HG02610 (cell line): ENCODE measurements around the gene CD200R1.
"Not testable (repeated sequence)": the region's sequence is repeated elsewhere in the genome, so short reads cannot be mapped to it uniquely, and the experiment has no call there.

Experiments
- ATAC-seq: cut with Tn5 transposase; IDR thresholded peaks from one replicate; pipeline ENCODE4 v1.9.1; 2021; ENCODE audit warnings: mild to moderate bottlenecking, moderate library complexity; ENCODE audit not compliant: unreplicated experiment

Gene CD200R1

DNA sequence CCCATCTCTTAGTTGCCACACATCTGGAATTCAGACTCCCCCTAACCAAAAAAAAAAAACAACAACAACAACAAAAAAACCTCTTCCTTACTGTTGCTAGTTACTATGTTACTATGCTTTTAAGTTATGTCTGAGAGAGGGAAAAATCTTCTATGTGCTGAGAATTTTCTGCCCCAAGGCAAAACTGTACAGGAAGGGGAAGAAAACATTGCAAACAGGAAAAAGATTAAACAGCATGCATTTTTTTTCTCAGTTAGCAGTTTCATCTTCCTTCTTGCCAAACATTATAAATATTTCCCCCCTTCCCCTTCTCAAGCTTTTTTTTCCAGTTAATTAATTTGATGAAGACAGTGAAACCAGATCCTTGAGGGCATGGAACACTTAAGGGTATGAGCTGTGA is 1.1 kb upstream of the CD200R1 start:
- ATAC-seq: no peak

DNA sequence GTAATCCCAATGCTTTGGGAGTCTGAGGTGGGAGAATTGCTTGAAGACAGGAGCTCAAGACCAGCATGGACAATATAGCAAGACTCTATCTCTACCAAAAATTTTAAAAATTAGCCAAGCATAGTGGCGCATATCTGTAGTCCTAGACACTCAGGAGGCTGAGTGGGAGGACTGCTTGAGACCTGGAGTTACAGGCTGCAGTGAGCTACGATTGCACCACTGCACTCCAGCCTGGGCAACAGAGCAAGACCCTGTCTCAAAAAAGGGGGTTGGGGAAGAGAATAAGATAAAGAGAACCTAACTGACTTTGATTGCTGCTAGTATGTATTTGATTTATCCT is 755 bp downstream of the CD200R1 start:
- ATAC-seq: no peak

DNA sequence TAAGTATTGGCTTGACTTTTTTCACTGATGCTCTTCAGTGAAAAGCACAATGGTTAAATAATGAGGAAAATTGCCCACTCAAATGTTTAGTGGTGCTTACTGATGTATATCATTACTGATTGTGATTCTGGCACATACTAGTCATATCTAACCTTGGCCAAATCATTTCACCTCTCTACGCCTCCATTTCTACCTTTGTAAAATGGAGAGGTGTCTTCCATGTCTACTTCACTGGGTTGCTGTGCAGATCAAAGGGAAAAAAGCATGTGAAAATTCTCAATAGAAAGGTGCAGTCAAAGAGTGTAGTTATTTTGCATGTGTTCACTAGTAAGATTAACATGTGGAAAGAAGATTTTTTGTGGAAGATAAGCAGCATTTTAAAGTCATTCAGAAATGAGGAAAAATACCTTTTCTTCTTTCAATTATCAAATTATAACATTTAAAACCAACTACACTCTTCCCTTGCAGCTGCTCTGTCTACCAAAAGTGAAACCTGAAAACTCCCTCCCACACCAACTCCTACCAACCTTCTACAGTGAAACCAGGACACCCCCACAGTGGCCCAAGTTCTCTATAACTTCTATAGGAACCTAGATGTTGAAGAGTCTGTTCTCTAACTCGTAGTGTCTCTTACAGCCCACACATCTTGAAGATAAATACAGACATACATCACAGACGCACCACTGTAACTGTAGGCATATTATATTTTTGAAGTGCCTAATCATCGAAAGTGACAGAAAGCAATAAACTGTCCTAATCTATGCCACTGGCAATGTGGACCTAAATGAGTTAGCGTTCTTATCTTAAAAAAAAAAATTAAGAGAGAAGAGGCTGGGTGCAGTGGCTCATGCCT is 1.4 kb downstream of the CD200R1 start:
- peak; percentile 85 for ATAC-seq

GRCh38 chr3:112972158-112972557 is 2.7 kb downstream of the CD200R1 start:
- no peak for ATAC-seq

DNA sequence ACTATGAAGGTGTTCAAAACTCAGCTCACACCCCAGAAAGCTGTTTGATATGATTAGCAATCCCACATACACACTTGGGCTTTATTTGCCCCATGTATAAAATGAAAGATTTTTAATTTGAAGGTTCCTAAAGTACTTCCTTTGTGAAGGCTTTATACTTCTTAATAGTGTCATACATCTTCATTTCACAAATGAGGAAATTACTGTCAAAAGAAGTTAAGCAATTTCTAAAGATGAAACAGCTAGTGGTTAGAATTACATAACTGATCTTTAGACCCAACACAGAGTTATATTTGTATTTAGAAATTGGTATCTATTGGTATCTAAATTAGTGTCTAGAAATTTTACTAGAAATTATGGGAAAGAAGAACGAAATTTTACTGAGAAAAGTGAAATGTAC is 7.1 kb downstream of the CD200R1 start:
- ATAC-seq: no peak

DNA sequence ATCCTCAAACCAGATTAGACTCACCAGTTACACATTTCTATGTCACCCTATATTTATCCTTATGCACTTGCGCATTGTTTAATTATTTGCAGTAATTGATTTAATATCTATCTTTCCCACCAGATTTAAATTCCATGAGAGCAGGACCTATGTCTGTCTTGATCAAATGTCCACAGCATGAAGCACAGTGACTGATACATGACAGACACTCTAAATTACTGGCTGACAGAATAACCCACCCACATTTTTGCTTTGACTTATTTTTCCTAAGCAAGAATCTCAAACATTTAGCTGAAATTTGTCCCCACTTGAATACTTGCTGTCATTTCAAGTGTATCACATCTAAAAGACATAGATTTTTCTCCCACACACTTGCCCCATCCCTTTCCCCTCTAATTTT is 7.5 kb downstream of the CD200R1 start:
- ATAC-seq: no peak

GRCh38 chr3:112966633-112967032 is 8.3 kb downstream of the CD200R1 start:
- peak; percentile 39 for ATAC-seq

- no peak for ATAC-seq
These were observed 9.2 kb downstream of the CD200R1 start for GRCh38 chr3:112965656-112966055.

GRCh38 chr3:112963683-112964082 is 11.2 kb downstream of the CD200R1 start:
- no peak for ATAC-seq

- peak; percentile 91 for ATAC-seq
These were observed 15.9 kb downstream of the CD200R1 start for GRCh38 chr3:112958811-112959560.

- no peak for ATAC-seq
These were observed 18.6 kb downstream of the CD200R1 start for GRCh38 chr3:112956351-112956750.

GRCh38 chr3:112948346-112948838 is 26.5 kb downstream of the CD200R1 start:
- ATAC-seq: no peak

- no peak for ATAC-seq
These were observed 43.0 kb downstream of the CD200R1 start for GRCh38 chr3:112931736-112932521.

GRCh38 chr3:112930771-112931170 is 44.1 kb downstream of the CD200R1 start:
- no peak for ATAC-seq

DNA sequence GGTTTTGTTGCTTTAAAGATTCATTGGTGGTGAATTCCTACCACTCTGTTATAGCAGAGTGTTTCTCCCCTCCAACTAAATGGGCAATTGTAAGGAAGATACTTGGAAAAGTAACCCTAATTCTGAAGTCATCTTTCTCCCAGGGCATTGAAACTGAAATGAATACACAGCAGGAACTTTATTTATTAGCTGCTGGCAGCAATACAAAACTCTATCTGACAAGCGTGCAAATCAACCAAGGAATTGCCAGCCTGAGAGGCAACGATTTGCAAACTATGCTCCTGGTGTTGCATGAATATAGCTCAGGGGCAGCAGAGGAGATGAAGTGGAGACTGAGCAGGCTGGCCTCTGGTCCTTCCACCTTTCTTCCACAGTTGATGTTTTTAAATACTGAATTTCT is 48.9 kb downstream of the CD200R1 start:
- peak; percentile 37 for ATAC-seq

DNA sequence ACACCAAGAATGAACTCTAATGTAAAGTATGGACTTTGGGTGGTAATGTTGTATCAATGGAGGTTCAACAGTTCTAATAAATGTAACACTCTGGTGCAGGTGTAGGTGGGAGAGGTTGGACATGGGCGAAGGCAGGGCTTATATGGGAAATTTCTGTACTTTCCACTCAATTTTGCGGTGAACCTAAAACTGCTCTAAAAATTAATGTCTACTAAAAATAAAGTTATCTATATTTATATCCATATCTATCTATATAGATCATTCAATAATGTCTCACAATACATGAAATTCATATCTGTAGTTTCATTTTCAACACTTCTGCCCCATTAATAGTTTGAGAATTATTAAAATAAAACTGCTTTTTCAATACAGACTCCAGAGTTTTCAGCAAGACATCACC is 49.3 kb downstream of the CD200R1 start:
- ATAC-seq: peak; percentile 50

GRCh38 chr3:112919541-112919940 is 55.4 kb downstream of the CD200R1 start:
- ATAC-seq: not testable (repeated sequence)

DNA sequence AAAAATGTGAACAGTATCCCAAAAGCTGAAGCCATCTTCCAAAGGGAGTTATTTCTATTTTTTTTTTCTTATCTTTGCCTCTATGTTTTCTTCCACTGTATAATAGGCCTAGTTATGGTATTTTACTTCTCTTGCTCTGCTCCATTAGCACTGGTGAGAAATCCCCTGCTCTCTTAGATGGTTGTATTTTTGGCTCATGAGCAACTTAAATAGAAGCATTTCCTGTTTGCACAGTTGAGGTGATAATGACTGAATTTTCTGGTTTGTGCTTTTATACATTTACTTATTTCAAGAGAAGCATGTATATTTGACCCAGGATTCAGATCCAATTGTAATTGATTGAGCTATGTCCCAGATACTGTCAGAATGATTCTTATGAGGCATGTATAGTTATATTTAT is 66.7 kb downstream of the CD200R1 start:
- peak; percentile 98 for ATAC-seq

DNA sequence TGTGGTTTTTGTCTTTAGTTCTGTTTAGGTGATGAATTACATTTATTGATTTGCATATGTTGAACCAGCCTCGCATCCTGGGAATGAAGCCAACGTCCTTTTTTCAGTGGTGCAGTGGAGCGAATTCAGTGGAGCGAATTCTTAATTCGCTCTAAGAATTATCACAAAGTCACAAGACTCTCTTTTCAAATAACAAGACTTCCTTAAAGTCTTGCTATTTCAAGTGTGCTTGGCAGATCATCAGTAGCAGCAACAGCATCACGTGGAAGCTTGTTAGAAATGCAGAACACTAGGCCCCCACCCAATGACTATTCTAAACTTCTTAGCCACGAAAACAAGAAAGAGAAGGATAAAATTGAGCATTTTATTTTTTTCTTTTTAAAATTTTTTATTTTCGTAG is 70.1 kb downstream of the CD200R1 start:
- no peak for ATAC-seq

DNA sequence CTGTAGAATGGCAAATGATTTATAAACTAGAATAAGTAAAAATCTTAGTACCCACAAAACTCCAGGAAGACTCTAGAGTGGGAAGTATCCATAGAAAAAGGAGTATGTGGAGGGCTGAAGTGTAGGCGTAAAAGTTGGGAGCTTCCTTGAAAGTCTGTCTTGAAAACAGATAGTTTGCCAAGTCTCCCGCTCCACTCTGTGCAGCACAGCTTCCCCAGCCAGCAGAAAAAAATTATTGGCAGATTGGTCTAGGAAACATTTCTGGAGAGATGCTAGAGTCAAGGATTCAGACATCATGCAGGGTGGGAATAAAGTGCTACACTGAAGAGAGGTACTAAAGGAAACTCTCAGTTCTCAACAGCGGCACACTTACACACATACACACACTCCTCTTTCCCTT is 74.8 kb downstream of the CD200R1 start:
- ATAC-seq: no peak

GRCh38 chr3:112897791-112898190 is 77.1 kb downstream of the CD200R1 start:
- ATAC-seq: no peak
